Fibroblast of gingiva (primary cell): Measurements from ENCODE around the gene TNS4.
"Not testable (repeated sequence)": the region's sequence is repeated elsewhere in the genome, so short reads cannot be mapped to it uniquely, and the experiment has no call there.

Experiments
- DNase-seq: peaks from one replicate; pipeline ENCODE4 v3.0.0-alpha.2; 2011; ENCODE audit warnings: low read depth

Gene TNS4, protein sequence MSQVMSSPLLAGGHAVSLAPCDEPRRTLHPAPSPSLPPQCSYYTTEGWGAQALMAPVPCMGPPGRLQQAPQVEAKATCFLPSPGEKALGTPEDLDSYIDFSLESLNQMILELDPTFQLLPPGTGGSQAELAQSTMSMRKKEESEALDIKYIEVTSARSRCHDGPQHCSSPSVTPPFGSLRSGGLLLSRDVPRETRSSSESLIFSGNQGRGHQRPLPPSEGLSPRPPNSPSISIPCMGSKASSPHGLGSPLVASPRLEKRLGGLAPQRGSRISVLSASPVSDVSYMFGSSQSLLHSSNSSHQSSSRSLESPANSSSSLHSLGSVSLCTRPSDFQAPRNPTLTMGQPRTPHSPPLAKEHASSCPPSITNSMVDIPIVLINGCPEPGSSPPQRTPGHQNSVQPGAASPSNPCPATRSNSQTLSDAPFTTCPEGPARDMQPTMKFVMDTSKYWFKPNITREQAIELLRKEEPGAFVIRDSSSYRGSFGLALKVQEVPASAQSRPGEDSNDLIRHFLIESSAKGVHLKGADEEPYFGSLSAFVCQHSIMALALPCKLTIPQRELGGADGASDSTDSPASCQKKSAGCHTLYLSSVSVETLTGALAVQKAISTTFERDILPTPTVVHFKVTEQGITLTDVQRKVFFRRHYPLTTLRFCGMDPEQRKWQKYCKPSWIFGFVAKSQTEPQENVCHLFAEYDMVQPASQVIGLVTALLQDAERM

GRCh38 chr17:40501499-40501911 lies at the start of gene TNS4:
Gene TNS4 (minus strand): TSS chr17:40501623. CDS start chr17:40496425, 5,198 bp downstream.
- DNase-seq, result no peak

- DNase-seq, result peak; percentile 99
Measured at GRCh38 chr17:40550608-40551007, 49.2 kb upstream of the TNS4 start.

- peak; percentile 100 for DNase-seq
Measured at GRCh38 chr17:40548982-40549685, 47.7 kb upstream of the TNS4 start.

DNA sequence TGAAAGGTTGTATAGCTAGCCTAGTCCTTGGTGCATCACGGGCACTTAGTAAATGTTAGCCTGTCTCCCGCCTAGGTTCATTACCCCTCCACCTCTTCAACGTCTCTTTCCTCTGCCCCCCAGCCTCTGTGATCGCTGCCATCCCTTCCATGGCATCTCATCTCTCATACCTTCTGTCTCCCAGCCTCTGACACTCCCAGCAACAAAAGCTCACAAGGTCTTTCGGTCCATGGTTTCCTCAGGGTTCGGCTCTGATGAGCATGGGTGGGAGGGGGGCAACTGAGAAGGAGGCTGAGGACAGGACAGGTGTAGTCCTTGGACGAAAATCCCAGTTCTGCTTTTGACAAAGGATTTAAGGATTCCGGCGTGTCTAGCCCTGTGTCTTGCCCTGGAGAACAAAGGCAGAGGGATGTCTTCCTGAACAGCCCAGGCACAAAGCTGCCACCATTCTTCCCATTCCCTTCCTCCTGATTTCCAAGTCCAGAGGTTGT lies 47.1 kb upstream of the TNS4 start:
- no peak for DNase-seq

- no peak for DNase-seq
Measured at GRCh38 chr17:40547785-40548478, 46.5 kb upstream of the TNS4 start.

- DNase-seq, result no peak
Measured at GRCh38 chr17:40547079-40547784, 45.8 kb upstream of the TNS4 start.

- not testable (repeated sequence) for DNase-seq
Measured at GRCh38 chr17:40546497-40546896, 45.1 kb upstream of the TNS4 start.

GRCh38 chr17:40545660-40546059 lies 44.2 kb upstream of the TNS4 start:
- DNase-seq, result no peak

DNA sequence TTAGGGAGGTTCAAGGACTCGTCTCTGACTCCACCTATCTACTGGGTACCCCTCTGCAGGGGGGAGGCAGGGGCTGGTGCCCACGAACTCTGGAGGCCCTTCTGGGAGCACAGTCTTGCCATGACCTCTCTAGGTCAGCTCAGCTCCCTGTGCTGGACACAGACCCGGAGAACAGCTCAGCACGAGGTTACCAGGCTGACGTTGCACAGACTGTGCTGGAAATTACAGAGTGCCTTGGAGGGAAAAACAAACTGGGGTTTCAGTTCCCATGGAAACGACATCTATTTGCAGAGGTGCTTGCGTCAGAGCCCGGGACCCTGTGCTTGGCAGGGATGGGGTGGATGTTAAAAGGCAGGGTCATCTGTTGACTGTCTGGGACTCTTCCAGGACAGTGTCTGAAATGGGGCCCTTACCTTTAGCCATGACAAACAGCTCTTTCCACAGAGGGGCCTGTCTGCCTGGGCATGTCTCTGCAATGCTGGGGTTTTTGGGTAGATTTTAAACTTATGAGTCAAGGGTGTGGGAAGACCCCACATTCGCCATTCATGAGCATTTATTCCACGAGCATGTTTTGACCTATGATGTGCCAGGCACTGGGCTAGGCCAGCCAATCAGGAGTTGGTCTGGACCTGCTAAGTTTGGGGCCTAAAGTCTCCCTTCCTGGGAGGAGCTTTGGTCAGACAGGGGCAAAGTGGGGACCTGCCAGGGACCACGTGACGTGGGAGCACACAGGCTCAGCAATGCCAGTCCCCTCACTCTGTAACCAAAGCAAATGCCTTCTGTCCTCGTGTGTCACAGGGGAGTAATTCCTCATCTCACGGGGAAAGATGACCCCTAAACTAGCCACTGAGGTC lies 41.4 kb upstream of the TNS4 start:
- DNase-seq, result peak; percentile 100

DNA sequence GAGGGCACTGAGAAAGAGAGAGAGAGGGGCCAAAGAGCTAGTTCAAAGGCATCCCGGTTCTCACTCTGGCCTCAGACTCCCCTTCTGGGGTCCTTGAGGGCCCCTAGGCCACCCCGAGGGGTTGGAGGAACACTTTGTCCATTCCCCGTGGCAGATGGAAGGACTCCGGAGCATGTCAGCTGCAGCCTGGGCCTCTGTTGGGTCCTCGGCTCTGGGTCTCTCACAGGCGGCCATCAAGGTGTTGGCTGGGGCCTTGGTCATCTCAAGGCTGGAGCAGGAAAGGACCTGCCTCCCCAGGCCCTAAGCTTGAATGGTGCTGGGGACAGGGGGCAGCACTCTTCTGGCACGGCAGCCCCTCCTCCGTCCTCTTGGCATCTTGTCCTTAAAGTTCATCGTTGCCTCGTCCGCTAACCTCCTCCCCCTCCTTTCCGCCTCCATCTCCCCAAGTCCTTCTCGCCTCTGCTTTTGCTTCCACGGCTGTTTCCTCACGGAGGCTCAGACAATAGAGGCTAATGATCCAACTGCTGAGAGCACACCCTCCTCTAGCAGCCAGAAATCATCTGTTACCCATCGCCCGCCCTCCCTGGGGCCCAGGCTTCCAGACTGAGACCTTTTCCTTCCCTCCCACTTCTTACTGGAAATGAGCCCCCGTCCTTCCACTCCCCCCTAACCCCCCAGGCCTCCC lies 40.6 kb upstream of the TNS4 start:
- DNase-seq, result no peak

DNA sequence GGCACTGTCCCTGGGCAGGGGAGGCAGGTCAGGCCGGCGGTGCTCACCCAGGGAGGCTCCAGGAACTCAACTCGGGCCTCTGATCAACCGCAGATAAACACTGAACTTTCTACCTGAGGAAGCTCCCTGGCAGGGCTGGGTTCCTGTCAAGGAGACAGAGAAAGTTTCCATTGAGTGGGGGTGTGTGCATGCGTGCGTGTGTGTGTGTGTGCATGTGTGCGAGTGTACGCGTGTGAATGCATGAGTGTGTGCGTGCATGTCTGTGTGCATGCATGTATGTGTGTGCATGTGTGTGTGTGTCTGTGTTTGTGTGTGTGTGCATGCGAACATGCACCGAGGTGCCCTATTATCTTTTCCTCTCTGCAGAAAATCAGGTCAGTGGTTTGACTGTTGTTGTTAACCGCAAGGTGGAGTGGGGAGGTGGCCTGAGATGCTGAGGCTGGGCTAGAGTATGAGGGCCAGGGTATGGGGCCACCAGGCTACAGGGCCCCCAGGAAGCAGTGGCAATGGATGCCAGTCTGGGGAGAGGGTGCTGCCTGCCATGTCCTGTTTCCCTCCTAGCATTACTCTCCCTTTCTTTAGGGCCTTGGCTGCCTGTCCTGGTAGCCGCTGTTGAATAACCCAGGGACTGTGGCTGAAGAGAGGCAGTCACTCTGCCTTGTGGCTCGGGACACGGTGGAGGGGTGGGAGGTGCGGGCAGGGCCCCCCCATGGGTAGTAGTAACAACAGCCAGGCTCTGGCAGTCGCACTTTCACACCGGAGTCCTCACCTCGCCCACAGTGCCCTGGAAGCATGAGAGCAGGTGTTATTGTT lies 39.8 kb upstream of the TNS4 start:
- DNase-seq, result no peak

- no peak for DNase-seq
Measured at GRCh38 chr17:40540448-40540847, 39.0 kb upstream of the TNS4 start.

DNA sequence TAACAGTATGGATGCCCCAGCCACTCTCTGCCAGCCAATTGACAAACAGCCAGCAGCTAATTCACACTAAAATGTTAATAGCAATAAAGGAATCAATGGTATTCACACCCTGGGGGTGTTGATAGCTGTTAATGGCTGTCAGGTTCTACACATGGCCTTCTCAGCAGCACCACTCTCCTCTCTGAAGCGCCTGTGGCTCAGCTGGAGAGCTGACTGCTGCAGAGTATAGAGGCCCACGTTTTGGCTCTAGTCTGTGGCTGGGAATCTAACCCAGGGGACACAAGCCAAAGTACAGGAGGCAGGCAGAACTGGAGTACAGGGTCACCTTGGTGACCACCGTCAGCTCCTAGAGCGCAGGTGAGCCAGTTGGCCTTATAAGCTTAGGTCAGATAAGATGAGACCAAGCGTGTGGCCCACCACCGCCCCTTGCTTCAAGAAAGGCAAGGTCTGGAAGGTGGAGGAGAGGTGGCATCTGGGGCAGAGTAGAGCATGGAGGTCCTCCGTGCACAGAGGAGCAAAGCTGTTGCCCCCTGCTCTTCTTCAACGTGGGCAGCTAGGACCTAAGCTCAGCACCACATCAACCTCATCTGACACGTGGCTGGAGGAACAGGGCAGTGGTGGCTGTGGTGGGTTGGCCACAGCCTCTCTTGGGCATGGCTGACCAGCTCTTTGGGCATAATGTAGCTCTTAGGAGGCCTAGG lies 38.4 kb upstream of the TNS4 start:
- no peak for DNase-seq

DNA sequence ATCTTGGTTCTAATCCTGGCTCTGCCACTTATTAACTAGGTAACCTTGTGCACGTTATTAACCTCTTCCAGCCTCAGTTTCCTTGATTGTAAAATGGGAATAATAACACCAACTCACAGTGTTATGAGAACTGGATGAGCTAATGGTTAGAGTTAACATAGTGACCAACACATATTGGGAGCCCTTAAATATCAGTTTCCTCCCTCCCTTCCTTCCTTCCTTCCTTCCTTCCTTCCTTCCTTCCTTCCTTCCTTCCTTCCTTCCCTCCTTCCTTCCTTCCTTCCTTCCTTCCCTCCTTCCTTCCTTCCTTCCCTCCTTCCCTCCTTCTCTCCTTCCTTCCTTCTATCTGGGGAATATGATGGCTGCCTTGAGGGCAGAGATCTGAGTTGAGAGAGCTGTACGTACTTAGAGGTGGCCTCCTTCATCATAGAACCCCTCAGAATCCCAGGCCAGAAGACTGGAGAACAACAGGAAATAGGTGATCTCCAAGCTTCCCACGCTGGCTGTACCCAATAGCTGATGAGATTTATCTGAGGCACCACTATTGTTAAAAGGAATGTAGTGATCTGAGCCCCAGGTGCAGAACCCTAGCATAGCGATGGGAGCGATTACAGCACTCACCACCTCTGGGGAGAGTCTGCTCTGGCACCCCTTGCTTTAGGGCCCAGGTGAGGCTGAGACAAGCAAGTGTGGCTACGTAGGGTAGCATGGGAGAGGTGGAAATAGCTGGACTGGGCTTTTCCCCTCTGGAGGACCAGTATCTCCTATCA lies 37.7 kb upstream of the TNS4 start:
- DNase-seq, result no peak

DNA sequence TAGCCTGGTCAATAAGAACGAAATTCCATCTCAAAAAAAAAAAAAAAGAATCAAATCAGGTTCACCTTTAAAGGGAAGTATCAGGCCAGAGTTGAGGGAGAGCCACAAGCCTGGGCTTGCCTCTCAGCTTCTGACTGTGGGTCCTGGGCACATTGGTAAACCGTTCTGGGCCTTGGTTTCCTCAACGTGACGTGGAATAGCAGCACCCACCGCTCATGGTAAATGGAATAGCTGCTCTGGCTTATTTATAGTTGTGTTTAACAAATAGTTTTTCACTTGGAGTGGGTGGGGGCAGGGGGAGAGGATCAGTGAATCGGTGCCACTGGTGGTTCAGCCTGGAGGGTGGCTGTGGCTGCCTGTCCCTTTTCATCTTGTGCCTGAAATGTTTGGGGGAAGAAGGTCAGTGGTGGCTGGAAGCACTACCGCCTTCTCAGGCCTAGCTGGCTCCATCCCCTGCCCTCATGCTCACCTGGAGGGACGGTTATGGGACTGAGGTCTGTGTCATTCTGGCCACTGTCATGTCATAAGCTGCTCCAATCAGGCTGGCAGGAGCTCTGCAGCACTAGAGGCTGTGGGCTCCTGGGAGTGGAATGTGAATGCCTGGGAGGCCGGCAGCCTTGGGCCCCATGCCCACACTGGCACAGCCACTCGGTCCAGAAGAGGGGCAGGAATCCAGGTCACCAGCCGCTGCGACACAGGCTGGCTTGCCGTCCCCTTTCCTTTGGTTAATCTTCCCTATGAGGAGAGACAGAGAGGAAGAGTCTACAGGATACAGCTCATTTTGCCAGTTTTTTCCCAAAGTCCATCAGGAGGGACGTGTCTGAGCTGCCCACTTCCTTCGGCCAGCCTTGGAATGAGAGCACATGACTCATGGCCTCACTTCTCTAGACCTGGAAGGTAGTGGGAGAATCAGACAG lies 36.9 kb upstream of the TNS4 start:
- peak; percentile 58 for DNase-seq
